Mononuclear cell (primary cell): Measurements from ENCODE around the gene MMEL1. TPM values are rescaled to one million over a fixed set of nuclear protein-coding genes. Genes with fewer than 3 reads are reported as not detected.
A peak's percentile ranks its signal among the peaks of the same experiment; 100 is the strongest.
"Not testable (repeated sequence)": the region's sequence is repeated elsewhere in the genome, so short reads cannot be mapped to it uniquely, and the experiment has no call there.

Source experiments
- H3K27me3 ChIP-seq: 2 replicates; pipeline ENCODE4 v1.6.0; 2011; ENCODE audit warnings: low read length, control low read depth; ENCODE audit not compliant: insufficient read depth
- H3K4me1 ChIP-seq: 2 replicates; pipeline ENCODE4 v1.5.1; 2011; ENCODE audit warnings: mild to moderate bottlenecking, low read length, control low read depth; ENCODE audit not compliant: insufficient read depth
- H3K4me3 ChIP-seq: 2 replicates; pipeline ENCODE4 v1.5.1; 2011; ENCODE audit warnings: mild to moderate bottlenecking, low read length, moderate library complexity
- H3K9me3 ChIP-seq: 2 replicates; pipeline ENCODE4 v1.5.1; 2011; ENCODE audit warnings: low read depth, mild to moderate bottlenecking, control low read depth, low read length
- total RNA-seq: library from RNA; depleted of rRNA; stranded (reverse); fragments of >200 nt; gene quantifications from one replicate; pipeline ENCODE4 v1.2.3, GENCODE V29; 2012

Gene MMEL1
- total RNA-seq, 1 donor: 0.63 TPM

GRCh38 chr1:2586154-2587070 is 46.4 kb downstream of the MMEL1 start, which contains the start of gene PRXL2B:
PRXL2B (plus strand) TSS chr1:2586777; CDS start chr1:2586886, 109 bp downstream.
- peak within 1 kb of the TSS; percentile 66 for H3K4me3 ChIP-seq
- H3K9me3 ChIP-seq: no peaks in the 10 kb centered on the region
- peaks cover 41% of the 10 kb centered on the region for H3K4me1 ChIP-seq
- no peaks in the 10 kb centered on the region for H3K27me3 ChIP-seq

GRCh38 chr1:2585318-2586092 is 47.3 kb downstream of the MMEL1 start:
- Histone ChIP-seq H3K4me1 (peaks cover 47% of the 10 kb centered on the region), H3K4me3 (peak overlapping the region; percentile 66), H3K9me3 (no peaks in the 10 kb centered on the region), H3K27me3 (no peaks in the 10 kb centered on the region)

GRCh38 chr1:2584686-2585317 is 48.0 kb downstream of the MMEL1 start:
- H3K4me3 ChIP-seq: peak overlapping the region; percentile 66
- H3K9me3 ChIP-seq: no peaks in the 10 kb centered on the region
- no peaks in the 10 kb centered on the region for H3K27me3 ChIP-seq
- H3K4me1 ChIP-seq: peaks cover 52% of the 10 kb centered on the region

GRCh38 chr1:2583871-2584351 is 48.9 kb downstream of the MMEL1 start:
- Histone ChIP-seq H3K4me3 (no peak overlapping the region), H3K4me1 (peaks cover 61% of the 10 kb centered on the region), H3K27me3 (no peaks in the 10 kb centered on the region), H3K9me3 (no peaks in the 10 kb centered on the region)

- Histone ChIP-seq H3K27me3 (no peaks in the 10 kb centered on the region), H3K9me3 (no peaks in the 10 kb centered on the region), H3K4me1 (peaks cover 66% of the 10 kb centered on the region), H3K4me3 (no peak overlapping the region)
Measured at GRCh38 chr1:2583331-2583791, 49.5 kb downstream of the MMEL1 start.

GRCh38 chr1:2582391-2582790 is 50.4 kb downstream of the MMEL1 start:
- H3K27me3 ChIP-seq: no peaks in the 10 kb centered on the region
- H3K9me3 ChIP-seq: no peaks in the 10 kb centered on the region
- no peak overlapping the region for H3K4me3 ChIP-seq
- peaks cover 71% of the 10 kb centered on the region for H3K4me1 ChIP-seq

GRCh38 chr1:2580691-2581090 is 52.1 kb downstream of the MMEL1 start:
- Histone ChIP-seq H3K4me1 (peaks cover 84% of the 10 kb centered on the region), H3K9me3 (no peaks in the 10 kb centered on the region), H3K27me3 (no peaks in the 10 kb centered on the region), H3K4me3 (no peak overlapping the region)

- no peak overlapping the region for H3K4me3 ChIP-seq
Measured at GRCh38 chr1:2578758-2579118, 54.1 kb downstream of the MMEL1 start.

GRCh38 chr1:2577565-2578075 is 55.2 kb downstream of the MMEL1 start:
- H3K9me3 ChIP-seq, H3K27me3 ChIP-seq: not testable (repeated sequence)
- H3K4me3 ChIP-seq: peak overlapping the region; percentile 12
- H3K4me1 ChIP-seq: peaks cover 64% of the 10 kb centered on the region

More at GRCh38 chr1:2578758-2579118, 54.1 kb downstream of the MMEL1 start:
- H3K4me1 ChIP-seq: peaks cover 68% of the 10 kb centered on the region
- no peaks in the 10 kb centered on the region for H3K27me3 ChIP-seq
- no peaks in the 10 kb centered on the region for H3K9me3 ChIP-seq

- Histone ChIP-seq H3K4me1 (peaks cover 53% of the 10 kb centered on the region), H3K27me3 (no peaks in the 10 kb centered on the region), H3K9me3 (no peaks in the 10 kb centered on the region), H3K4me3 (no peak overlapping the region)
Measured at GRCh38 chr1:2575801-2576663, 56.8 kb downstream of the MMEL1 start.

- no peaks in the 10 kb centered on the region for H3K9me3 ChIP-seq
- H3K27me3 ChIP-seq: no peaks in the 10 kb centered on the region
- H3K4me1 ChIP-seq: peaks cover 40% of the 10 kb centered on the region
- no peak overlapping the region for H3K4me3 ChIP-seq
Measured at GRCh38 chr1:2574350-2574749, 58.5 kb downstream of the MMEL1 start.

GRCh38 chr1:2573250-2573920 is 59.4 kb downstream of the MMEL1 start:
- Histone ChIP-seq H3K27me3 (no peaks in the 10 kb centered on the region), H3K9me3 (no peaks in the 10 kb centered on the region), H3K4me3 (no peak overlapping the region), H3K4me1 (peaks cover 30% of the 10 kb centered on the region)

GRCh38 chr1:2571348-2571747 is 61.5 kb downstream of the MMEL1 start:
- H3K9me3 ChIP-seq: no peaks in the 10 kb centered on the region
- peaks cover 10% of the 10 kb centered on the region for H3K4me1 ChIP-seq
- no peak overlapping the region for H3K4me3 ChIP-seq
- H3K27me3 ChIP-seq: no peaks in the 10 kb centered on the region
